HCT116 (cell line): ENCODE results near the gene ENKD1.

Experiments
- EZH2 ChIP-seq: fragments of 200-600 bp; sonication (generic); IDR thresholded peaks from 2 replicates; pipeline ENCODE4 v1.6.1; 2017; ENCODE audit warnings: antibody characterized with exemption, mixed run types
- POLR2AphosphoS5 ChIP-seq: IDR thresholded peaks from 2 replicates; pipeline ENCODE4 v1.6.1; 2011; ENCODE audit warnings: mild to moderate bottlenecking, low read depth, low read length, moderate library complexity

DNA sequence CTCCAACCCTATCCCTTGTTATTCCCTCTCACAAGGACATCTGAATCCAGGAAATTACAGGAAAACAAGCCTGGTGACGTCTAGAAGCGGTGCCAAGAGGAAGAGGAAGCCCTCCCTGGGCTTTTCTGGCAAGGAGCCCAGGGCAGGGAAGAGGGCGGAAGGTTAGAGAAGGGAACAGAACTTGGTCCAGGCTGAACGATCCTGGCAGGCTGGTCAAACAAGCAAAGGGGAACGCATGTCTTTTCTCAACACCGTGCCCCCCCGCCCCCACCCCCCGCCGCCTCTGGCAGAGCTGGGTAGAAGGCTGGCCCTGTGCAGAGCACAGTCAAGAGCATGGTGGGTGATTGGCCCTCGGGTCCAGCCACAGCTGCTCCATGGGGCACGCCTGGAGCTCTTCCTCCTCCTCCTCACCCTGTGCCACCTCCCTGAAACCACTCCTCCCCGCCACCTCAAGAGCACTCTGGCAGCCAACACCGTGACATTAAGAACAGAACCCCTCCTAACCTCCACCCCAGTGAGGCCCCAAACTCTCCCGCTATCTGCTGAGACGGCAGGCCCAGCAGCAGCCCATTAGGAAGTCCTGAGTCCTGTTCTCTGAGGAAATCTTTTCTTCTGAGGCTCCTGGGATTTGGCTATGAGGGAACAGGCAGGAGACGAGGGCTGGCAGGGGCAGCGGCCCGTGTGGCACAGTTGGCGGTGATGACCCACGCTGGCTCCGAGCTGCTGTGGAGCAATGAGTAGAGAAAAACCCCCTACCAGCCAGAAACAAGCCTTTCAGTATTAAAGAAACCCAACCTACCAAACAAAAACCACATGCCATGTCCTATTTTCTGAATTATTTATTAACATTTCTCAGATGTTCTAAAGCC lies 7.4 kb upstream of the ENKD1 start:
- TF ChIP-seq EZH2 = no peak
- TF ChIP-seq POLR2AphosphoS5 = no peak
